Endothelial cell of umbilical vein (primary cell): ENCODE measurements around the gene CDH2. TPM values are rescaled to one million over a fixed set of nuclear protein-coding genes. Genes with fewer than 3 reads are reported as not detected.

Experiments
- BruUV-seq: library from RNA; stranded (reverse); fragments of 400-500 nt; replicated peaks from 2 replicates; lab custom pipeline; 2021; lab: Mats Ljungman, UMichigan
- CTCF ChIA-PET: fragments of 300-600, 350-600 bp; sonication (Branson Sonifier 250); formaldehyde crosslinking; loops from one replicate; lab custom pipeline; 2021; ENCODE audit warnings: antibody characterized with exemption, inconsistent platforms; lab: Charles Lee
- POLR2A ChIA-PET: fragments of 300-600, 350-600 bp; sonication (Branson Sonifier 250); formaldehyde crosslinking; loops from one replicate; lab custom pipeline; 2021; ENCODE audit warnings: antibody characterized with exemption, inconsistent platforms; lab: Charles Lee
- DNase-seq: peaks from one replicate; pipeline ENCODE4 v3.0.0-alpha.2; 2011; ENCODE audit warnings: low read depth, low spot score
- FAIRE-seq: peaks from 2 replicates; lab custom pipeline; 2011; peaks lifted over from hg19 to GRCh38; lab: Jason Lieb, UNC
- H2AFZ ChIP-seq: 2 replicates; pipeline ENCODE4 v1.6.0; 2012; ENCODE audit warnings: low read depth, low read length, control low read depth, inconsistent platforms
- H3K27ac ChIP-seq: 2 replicates; pipeline ENCODE4 v1.5.1; 2011; ENCODE audit warnings: low read depth, mild to moderate bottlenecking, control low read depth, low read length, moderate library complexity; ENCODE audit not compliant: insufficient read depth
- H3K27me3 ChIP-seq, 2 experiments: 2 replicates each; pipeline versions ENCODE4 v1.6.0 to v1.6.1; 2011; ENCODE audit warnings: low read length in 2 of 2, mixed read lengths in 1 of 2; ENCODE audit not compliant: control insufficient read depth in 2 of 2, insufficient read depth in 2 of 2
- H3K36me3 ChIP-seq, 2 experiments: 2 replicates in 1 of 2; 3 replicates in 1 of 2; pipeline ENCODE4 v1.5.1; 2011; ENCODE audit warnings: low read length in 2 of 2, mild to moderate bottlenecking in 1 of 2, moderate library complexity in 1 of 2; ENCODE audit not compliant: control insufficient read depth in 2 of 2, insufficient read depth in 2 of 2; ENCODE audit errors: extremely low read depth in 1 of 2
- H3K4me1 ChIP-seq: 3 replicates; pipeline ENCODE4 v1.5.1; 2011; ENCODE audit warnings: mild to moderate bottlenecking, low read length; ENCODE audit not compliant: control insufficient read depth, insufficient read depth; ENCODE audit errors: extremely low read depth
- H3K4me2 ChIP-seq: 2 replicates; pipeline ENCODE4 v1.6.1; 2011; ENCODE audit warnings: low read length, control low read depth, mixed read lengths; ENCODE audit not compliant: insufficient read depth
- H3K4me3 ChIP-seq, 3 experiments: fragments of 200-600 bp in 1 of 3; sonication (generic), shearing (Covaris generic) in 1 of 3; replicated peaks in 1 of 3; 2 replicates each; pipeline ENCODE4 v1.5.1; 2011 to 2016; ENCODE audit warnings: control low read depth in 3 of 3, low read length in 3 of 3, mild to moderate bottlenecking in 2 of 3, inconsistent platforms in 1 of 3, low read depth in 1 of 3, moderate library complexity in 1 of 3; ENCODE audit not compliant: insufficient read depth in 1 of 3
- H3K79me2 ChIP-seq: 2 replicates; pipeline ENCODE4 v1.6.0; 2012; ENCODE audit warnings: low read length, inconsistent platforms; ENCODE audit not compliant: control insufficient read depth, insufficient read depth
- H3K9ac ChIP-seq: replicated peaks from 2 replicates; pipeline ENCODE3; 2011; ENCODE audit warnings: low read length, control low read depth; ENCODE audit not compliant: insufficient read depth; ENCODE audit errors: extremely low read depth
- H3K9me1 ChIP-seq: replicated peaks from 3 replicates; pipeline ENCODE4 v1.6.0; 2011; ENCODE audit warnings: mild to moderate bottlenecking, low read length; ENCODE audit not compliant: control insufficient read depth, insufficient read depth; ENCODE audit errors: extremely low read depth
- H3K9me3 ChIP-seq: replicated peaks from 2 replicates; pipeline ENCODE4 v1.5.1; 2012; ENCODE audit warnings: low read length, inconsistent platforms; ENCODE audit not compliant: control insufficient read depth, insufficient read depth
- H4K20me1 ChIP-seq: replicated peaks from 2 replicates; pipeline ENCODE3; 2011; ENCODE audit warnings: mild to moderate bottlenecking, low read length; ENCODE audit not compliant: control insufficient read depth, insufficient read depth; ENCODE audit errors: extremely low read depth
- EZH2 ChIP-seq: IDR thresholded peaks from 2 replicates; pipeline ENCODE4 v1.6.1; 2012; ENCODE audit warnings: borderline replicate concordance, low read depth, mild to moderate bottlenecking, moderate library complexity, low read length, inconsistent platforms; ENCODE audit not compliant: severe bottlenecking
- FOS ChIP-seq: IDR thresholded peaks from 2 replicates; pipeline ENCODE4 v1.6.1; 2011; ENCODE audit warnings: mild to moderate bottlenecking, low read length, moderate library complexity, borderline replicate concordance; ENCODE audit not compliant: insufficient read depth
- GATA2 ChIP-seq: IDR thresholded peaks from 2 replicates; pipeline ENCODE4 v1.7.0; 2011; ENCODE audit warnings: low read depth, mild to moderate bottlenecking, moderate library complexity, mixed read lengths, low read length; ENCODE audit not compliant: insufficient read length, insufficient read depth
- JUN ChIP-seq: IDR thresholded peaks from 2 replicates; pipeline ENCODE4 v1.6.1; 2011; ENCODE audit warnings: borderline replicate concordance, low read depth; ENCODE audit not compliant: insufficient read length, insufficient read depth
- MYC ChIP-seq: IDR thresholded peaks from one replicate; pipeline ENCODE4 v1.6.1; 2011; ENCODE audit warnings: mild to moderate bottlenecking, low read depth, low read length
- POLR2A ChIP-seq: IDR thresholded peaks from 2 replicates; pipeline ENCODE4 v1.6.1; 2012; ENCODE audit warnings: low read depth, mild to moderate bottlenecking, control low read depth, low read length
- POLR2AphosphoS5 ChIP-seq: IDR thresholded peaks from 2 replicates; pipeline ENCODE4 v1.6.1; 2012; ENCODE audit warnings: low read depth, mild to moderate bottlenecking, control low read depth, low read length, moderate library complexity; ENCODE audit not compliant: insufficient read depth
- dilution Hi-C: fragments of 300-500 bp; cut with MboI; formaldehyde crosslinking; loops from one replicate; pipeline ENCODE4 v1.15.0; 2019; ENCODE audit warnings: low sequenced_read_pairs; ENCODE audit not compliant: extremely low pct_ligation_motif_present
- intact Hi-C: fragments of 100-400 bp; cut with micrococcal nuclease; formaldehyde crosslinking; loops from one replicate; pipeline ENCODE4 v1.10.0; 2022
- polyA plus RNA-seq, 4 experiments: library from polyadenylated mRNA; depleted of rRNA in 3 of 4; stranded (reverse) in 3 of 4; unstranded in 1 of 4; fragments of >200 nt; gene quantifications; 2 replicates each; pipeline versions ENCODE4 v1.2.1 to v1.2.3, GENCODE V29; 2011 to 2012; ENCODE audit warnings: missing spikeins in 1 of 4
- total RNA-seq: library from RNA; stranded (reverse); gene quantifications from 2 replicates; pipeline ENCODE4 v1.2.3, GENCODE V29; 2021
- TF ChIP-seq, protein P1 (sequence below): IDR thresholded peaks from 2 replicates; pipeline ENCODE4 v1.6.1; 2011; ENCODE audit not compliant: insufficient read depth, insufficient read length
- TF ChIP-seq, protein P2 (sequence below), 2 donors: IDR thresholded peaks; 1 replicate in 1 of 2; 2 replicates in 1 of 2; pipeline ENCODE4 v1.5.1; 2011; ENCODE audit warnings: low read length in 2 of 2, mild to moderate bottlenecking in 2 of 2, moderate library complexity in 2 of 2, control low read depth in 1 of 2, inconsistent platforms in 1 of 2, low read depth in 1 of 2; ENCODE audit not compliant: insufficient read depth in 1 of 2; ENCODE audit errors: extremely low read depth in 1 of 2

Gene CDH2
- total and polyA plus RNA-seq, 2 donors (not counting 3 experiments of a cell fraction or from before 2014, with no cell fraction given): 37.6 to 59.5 TPM

DNA sequence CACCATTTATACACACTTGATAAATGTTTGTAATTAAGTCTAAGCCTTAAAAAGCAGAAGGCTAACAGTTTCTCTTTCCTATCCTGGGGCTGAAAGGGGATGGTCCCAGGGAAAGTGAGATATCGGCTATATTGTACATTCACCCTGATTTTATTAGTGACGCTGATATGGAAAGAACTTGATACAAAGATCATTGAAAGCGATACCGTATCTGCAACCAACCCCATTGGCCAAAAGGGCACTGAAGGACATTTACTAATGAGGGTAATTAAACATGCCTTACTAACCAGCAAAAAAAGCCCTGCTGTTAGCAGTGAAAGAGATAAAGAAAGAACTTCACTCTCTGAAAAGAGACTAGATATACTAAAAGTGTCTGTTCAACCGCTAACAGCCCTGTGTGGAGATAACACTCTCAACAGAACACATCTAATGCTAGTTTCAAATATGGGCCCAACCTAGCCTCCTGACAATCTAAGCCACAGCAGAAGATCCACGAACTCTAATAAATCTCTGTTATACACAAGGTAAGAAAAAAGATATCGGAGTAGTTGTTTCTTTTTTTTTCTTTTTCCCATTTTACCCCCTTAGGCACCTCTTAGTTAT is 200.0 kb downstream of the CDH2 start:
- H3K27me3 ChIP-seq: no peaks in the 10 kb centered on the region
- H3K9ac ChIP-seq: no peak overlapping the region
- no peaks in the 10 kb centered on the region for H4K20me1 ChIP-seq
- dilution Hi-C loops (no loop called here), intact Hi-C loops (no loop called here)
- H3K9me1 ChIP-seq: no peaks in the 10 kb centered on the region
- H3K36me3 ChIP-seq: peaks cover 0 to 2% of the 10 kb centered on the region in 2 experiments
- H3K4me3 ChIP-seq: no peak overlapping the region
- no peaks in the 10 kb centered on the region for H3K79me2 ChIP-seq
- ChIA-PET POLR2A (no interaction called here), CTCF (interaction anchor here (1.4 kb wide), 1 partner anchor 12 kb away, joined by 5 read pairs; no protein-coding TSS in a partner anchor)
- no TSS peak for BruUV-seq
- TF ChIP-seq FOS (no peak), POLR2AphosphoS5 (no peak), GATA2 (no peak), MYC (no peak)
- TF ChIP-seq, protein P1, sequence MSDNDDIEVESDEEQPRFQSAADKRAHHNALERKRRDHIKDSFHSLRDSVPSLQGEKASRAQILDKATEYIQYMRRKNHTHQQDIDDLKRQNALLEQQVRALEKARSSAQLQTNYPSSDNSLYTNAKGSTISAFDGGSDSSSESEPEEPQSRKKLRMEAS: no peak
- no peak overlapping the region for H2AFZ ChIP-seq
- H3K27ac ChIP-seq: no peak overlapping the region
- FAIRE-seq (no peak), DNase-seq (no peak)
- H3K4me2 ChIP-seq: no peak overlapping the region
- no peaks in the 10 kb centered on the region for H3K4me1 ChIP-seq
- H3K9me3 ChIP-seq: no peaks in the 10 kb centered on the region

DNA sequence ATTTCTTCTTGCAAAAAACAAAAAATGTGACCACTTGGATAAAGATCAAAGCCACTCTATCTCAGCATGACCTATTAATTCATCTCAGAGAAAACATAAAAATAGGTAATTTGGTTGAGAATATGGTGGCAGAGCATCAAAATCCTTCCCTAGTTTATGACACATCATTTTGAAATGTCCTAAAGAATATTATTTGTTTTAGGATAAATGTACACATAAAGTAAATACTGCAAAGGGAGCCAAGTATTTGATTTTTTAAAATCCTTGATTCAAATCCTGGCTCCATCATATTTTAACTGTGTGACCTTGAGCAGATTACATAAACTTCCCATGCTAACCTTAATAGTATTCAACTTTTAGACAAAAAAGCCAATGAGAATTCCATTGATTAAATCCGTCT is 206.6 kb downstream of the CDH2 start:
- intact Hi-C loops: no loop called here
- no peaks in the 10 kb centered on the region for H3K79me2 ChIP-seq
- H3K27me3 ChIP-seq: no peaks in the 10 kb centered on the region
- TF ChIP-seq GATA2 (no peak), MYC (no peak), POLR2AphosphoS5 (no peak), FOS (no peak), POLR2A (no peak), EZH2 (no peak), JUN (no peak)
- TF ChIP-seq, protein P1: no peak
- TF ChIP-seq, protein P2, sequence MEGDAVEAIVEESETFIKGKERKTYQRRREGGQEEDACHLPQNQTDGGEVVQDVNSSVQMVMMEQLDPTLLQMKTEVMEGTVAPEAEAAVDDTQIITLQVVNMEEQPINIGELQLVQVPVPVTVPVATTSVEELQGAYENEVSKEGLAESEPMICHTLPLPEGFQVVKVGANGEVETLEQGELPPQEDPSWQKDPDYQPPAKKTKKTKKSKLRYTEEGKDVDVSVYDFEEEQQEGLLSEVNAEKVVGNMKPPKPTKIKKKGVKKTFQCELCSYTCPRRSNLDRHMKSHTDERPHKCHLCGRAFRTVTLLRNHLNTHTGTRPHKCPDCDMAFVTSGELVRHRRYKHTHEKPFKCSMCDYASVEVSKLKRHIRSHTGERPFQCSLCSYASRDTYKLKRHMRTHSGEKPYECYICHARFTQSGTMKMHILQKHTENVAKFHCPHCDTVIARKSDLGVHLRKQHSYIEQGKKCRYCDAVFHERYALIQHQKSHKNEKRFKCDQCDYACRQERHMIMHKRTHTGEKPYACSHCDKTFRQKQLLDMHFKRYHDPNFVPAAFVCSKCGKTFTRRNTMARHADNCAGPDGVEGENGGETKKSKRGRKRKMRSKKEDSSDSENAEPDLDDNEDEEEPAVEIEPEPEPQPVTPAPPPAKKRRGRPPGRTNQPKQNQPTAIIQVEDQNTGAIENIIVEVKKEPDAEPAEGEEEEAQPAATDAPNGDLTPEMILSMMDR (IDR thresholded peaks at IDR 0.05; ENCODE audit: extremely low read depth in 1 of 2, insufficient read depth in 1 of 2, low read depth in 1 of 2, low read length in 2 of 2): no peak
- H3K4me2 ChIP-seq: no peak overlapping the region
- dilution Hi-C loops: no loop called here
- POLR2A ChIA-PET: no interaction called here
- no TSS peak for BruUV-seq
- CTCF ChIA-PET: no interaction called here
- no peak overlapping the region for H2AFZ ChIP-seq
- no peaks in the 10 kb centered on the region for H3K9me3 ChIP-seq
- no peaks in the 10 kb centered on the region for H4K20me1 ChIP-seq
- peaks cover 3% of the 10 kb centered on the region for H3K9me1 ChIP-seq
- H3K4me1 ChIP-seq: no peaks in the 10 kb centered on the region
- peaks cover 0 to 4% of the 10 kb centered on the region in 2 experiments for H3K36me3 ChIP-seq
- H3K9ac ChIP-seq: no peak overlapping the region
- DNase-seq: no peak
- no peak overlapping the region for H3K4me3 ChIP-seq
- peak; percentile 8 for FAIRE-seq
- H3K27ac ChIP-seq: no peak overlapping the region
